Ovary (tissue), 9 donors: ENCODE results near the gene CDK19. TPM values are rescaled to one million over a fixed set of nuclear protein-coding genes. Genes with fewer than 3 reads are reported as not detected.

Experiments
- DNase-seq, 5 donors: peaks; one replicate each; pipeline ENCODE4 v3.0.0-alpha.2; 2019 to 2020
- H3K27ac ChIP-seq, 2 donors: fragments of 200-600 bp; one replicate each; pipeline versions ENCODE4 v1.5.1 to v1.8.0; 2019 to 2022
- H3K27me3 ChIP-seq: fragments of 200-600 bp; one replicate; pipeline ENCODE4 v1.8.0; 2022
- H3K36me3 ChIP-seq: fragments of 200-600 bp; sonication (generic); one replicate; pipeline ENCODE4 v1.5.1; 2019
- H3K4me1 ChIP-seq: one replicate; pipeline ENCODE4 v1.8.1; 2013; ENCODE audit warnings: mild to moderate bottlenecking, moderate library complexity; ENCODE audit not compliant: insufficient read depth
- H3K4me3 ChIP-seq: fragments of 200-600 bp; sonication (generic); one replicate; pipeline ENCODE4 v1.5.1; 2017
- H3K9me3 ChIP-seq, 2 donors: fragments of 200-600 bp in 1 of 2; sonication (generic) in 1 of 2; one replicate each; pipeline versions ENCODE4 v1.5.1 to v1.8.1; 2013 to 2019; ENCODE audit warnings: mild to moderate bottlenecking in 1 of 2, moderate library complexity in 1 of 2
- CTCF ChIP-seq, 3 donors: fragments of 450-650 bp in 2 of 3; fragments of 200-600 bp in 1 of 3; IDR thresholded peaks; one replicate each; pipeline versions ENCODE4 v1.5.1 to v1.8.0; 2016 to 2022; ENCODE audit warnings: antibody characterized with exemption in 3 of 3, mild to moderate bottlenecking in 1 of 3
- EP300 ChIP-seq: sonication (generic); formaldehyde crosslinking; IDR thresholded peaks from one replicate; pipeline ENCODE4 v1.6.1; 2017; ENCODE audit warnings: antibody characterized with exemption
- POLR2A ChIP-seq: fragments of 450-650 bp; IDR thresholded peaks from one replicate; pipeline ENCODE4 v1.6.1; 2017; ENCODE audit warnings: antibody characterized with exemption, mild to moderate bottlenecking, moderate library complexity
- WGBS, 3 donors: extraction: QIAGEN DNeasy Blood & Tissue Kit in 1 of 3; methylation state at CpG; one replicate each; pipeline versions ENCODE4 v1.1.5 to v1.1.7; 2013 to 2017; 5-methylcytosine and 5-hydroxymethylcytosine counted together
- intact Hi-C, 4 donors: fragments of 100-400 bp; cut with DNase I; formaldehyde crosslinking; loops; one replicate each; pipeline versions ENCODE4 v1.11.0 to v1.15.1; 2022 to 2023
- polyA plus RNA-seq, 2 donors: library from polyadenylated mRNA; stranded (reverse); fragments of 200-250 nt in 1 of 2; fragments of 350-450 nt in 1 of 2; fragmentation: Illumina TruSeq in 1 of 2; extraction: RNeasy Lipid Tissue Mini Kit (QIAGEN cat#74804) in 1 of 2; gene quantifications; one replicate each; pipeline ENCODE4 v1.2.3, GENCODE V29; 2013 to 2014
- total RNA-seq, 7 donors: library from RNA; depleted of rRNA in 2 of 7; stranded (reverse); fragments of >200 nt in 2 of 7; fragmentation: NEBNext Ultra II Directional in 3 of 7; extraction: Animal tissue kit (Norgen Biotek cat#: 25700) in 3 of 7; gene quantifications; one replicate each; pipeline versions ENCODE4 v1.1.0 to v1.2.4, GENCODE V29; 2016 to 2023
- donor health status: DM: no; HTN: no; CAD: no; lungs with moderate emphysema.
- donor health status: DM: no; HTN: no; CAD: no.
- donor health status: Bipolar disorder and iron deficiency.
- donor health status: DM: yes; HTN: yes; CAD: no.
- donor health status: DM: no; HTN: no; CAD: no.
- donor health status: DM: yes; HTN: yes; CAD: no.

CDK19 gene
- total and polyA plus RNA-seq, 9 donors: 9.8 to 20.8 (median 16.7) TPM

GRCh38 chr6:110712238-110712637, 103.0 kb downstream of the CDK19 start:
- H3K27me3 ChIP-seq: no peaks in the 10 kb centered on the region
- no peak overlapping the region for H3K4me3 ChIP-seq
- TF ChIP-seq CTCF (IDR thresholded peaks at IDR 0.05): no peak
- H3K36me3 ChIP-seq: no peaks in the 10 kb centered on the region
- WGBS, 3 donors: 96 to 98% (median 96%) methylated on average over 3 of the region's 3 CpGs
- intact Hi-C loops: no loop called here
- H3K27ac ChIP-seq: no peak overlapping the region
- H3K9me3 ChIP-seq: no peaks in the 10 kb centered on the region
- no peaks in the 10 kb centered on the region for H3K4me1 ChIP-seq
- DNase-seq: no peak

- no peak for TF ChIP-seq EP300
- intact Hi-C loops: no loop called here
These were observed 105.2 kb downstream of the CDK19 start for GRCh38 chr6:110710115-110710514.

GRCh38 chr6:110708295-110708950, 106.8 kb downstream of the CDK19 start:
- DNase-seq: no peak
- H3K9me3 ChIP-seq: no peaks in the 10 kb centered on the region
- intact Hi-C loops: no loop called here
- no peaks in the 10 kb centered on the region for H3K27me3 ChIP-seq
- H3K36me3 ChIP-seq: no peaks in the 10 kb centered on the region
- TF ChIP-seq EP300: no peak
- TF ChIP-seq CTCF (IDR thresholded peaks at IDR 0.05): no peak
- no peak for TF ChIP-seq POLR2A
- no peak overlapping the region for H3K27ac ChIP-seq
- H3K4me1 ChIP-seq: no peaks in the 10 kb centered on the region
- 94 to 97% (median 96%) methylated on average over 2 of the region's 2 CpGs for WGBS, 3 donors
- no peak overlapping the region for H3K4me3 ChIP-seq

More at GRCh38 chr6:110710115-110710514, 105.2 kb downstream of the CDK19 start:
- H3K4me1 ChIP-seq: no peaks in the 10 kb centered on the region
- DNase-seq: no peak
- H3K36me3 ChIP-seq: no peaks in the 10 kb centered on the region
- WGBS, 3 donors: 79 to 90% (median 90%) methylated on average over 3 of the region's 3 CpGs
- no peak overlapping the region for H3K4me3 ChIP-seq
- H3K9me3 ChIP-seq: no peaks in the 10 kb centered on the region
- H3K27ac ChIP-seq: no peak overlapping the region
- H3K27me3 ChIP-seq: no peaks in the 10 kb centered on the region

- H3K27me3 ChIP-seq: no peaks in the 10 kb centered on the region
- WGBS, 3 donors: 78 to 82% (median 82%) methylated on average over 5 of the region's 5 CpGs
- no peaks in the 10 kb centered on the region for H3K36me3 ChIP-seq
- intact Hi-C loops: no loop called here
- no peaks in the 10 kb centered on the region for H3K9me3 ChIP-seq
- no peaks in the 10 kb centered on the region for H3K4me1 ChIP-seq
- H3K4me3 ChIP-seq: no peak overlapping the region
- no peak for DNase-seq
- no peak overlapping the region for H3K27ac ChIP-seq
- TF ChIP-seq POLR2A (no peak), CTCF (IDR thresholded peaks at IDR 0.05) (no peak), EP300 (no peak)
These were observed 109.7 kb downstream of the CDK19 start for GRCh38 chr6:110705543-110705942.

GRCh38 chr6:110703906-110704594, 111.2 kb downstream of the CDK19 start:
- intact Hi-C loops: no loop called here
- no peak for DNase-seq
- Histone ChIP-seq H3K9me3 (no peaks in the 10 kb centered on the region), H3K36me3 (no peaks in the 10 kb centered on the region), H3K27me3 (no peaks in the 10 kb centered on the region), H3K4me1 (no peaks in the 10 kb centered on the region), H3K4me3 (no peak overlapping the region), H3K27ac (no peak overlapping the region)
- TF ChIP-seq CTCF (IDR thresholded peaks at IDR 0.05) (no peak), EP300 (no peak), POLR2A (no peak)
